Hepatocyte (in vitro differentiated cells): ENCODE measurements around the gene GON4L. TPM values are rescaled to one million over a fixed set of nuclear protein-coding genes. Genes with fewer than 3 reads are reported as not detected.
"Not testable (repeated sequence)": the region's sequence is repeated elsewhere in the genome, so short reads cannot be mapped to it uniquely, and the experiment has no call there.

ENCODE experiments used
- DNase-seq: peaks from one replicate; pipeline ENCODE4 v3.0.0-alpha.2; 2016; ENCODE audit warnings: low spot score
- H2AFZ ChIP-seq: fragments of 200-600 bp; sonication (generic); 2 replicates; pipeline ENCODE4 v1.6.0; 2016; ENCODE audit warnings: antibody characterized with exemption, mild to moderate bottlenecking
- H3K27ac ChIP-seq: fragments of 200-600 bp; sonication (generic); 2 replicates; pipeline ENCODE4 v1.5.1; 2016; ENCODE audit warnings: mild to moderate bottlenecking
- H3K27me3 ChIP-seq: fragments of 200-600 bp; sonication (generic); 2 replicates; pipeline ENCODE4 v1.6.1; 2016
- H3K36me3 ChIP-seq: fragments of 200-600 bp; sonication (generic); replicated peaks from 2 replicates; pipeline ENCODE4 v1.5.1; 2016; ENCODE audit warnings: low read depth; ENCODE audit not compliant: insufficient read depth
- H3K4me1 ChIP-seq: fragments of 200-600 bp; sonication (generic); 2 replicates; pipeline ENCODE4 v1.5.1; 2016; ENCODE audit warnings: mild to moderate bottlenecking, moderate library complexity; ENCODE audit not compliant: insufficient read depth
- H3K4me2 ChIP-seq: fragments of 200-600 bp; sonication (generic); 2 replicates; pipeline ENCODE4 v1.6.0; 2016
- H3K4me3 ChIP-seq: fragments of 200-600 bp; sonication (generic); 2 replicates; pipeline ENCODE4 v1.5.1; 2016; ENCODE audit warnings: mild to moderate bottlenecking
- H3K79me2 ChIP-seq: fragments of 200-600 bp; sonication (generic); 2 replicates; pipeline ENCODE4 v1.6.0; 2017; ENCODE audit warnings: mild to moderate bottlenecking
- H3K9me2 ChIP-seq: fragments of 200-600 bp; sonication (generic); replicated peaks from 2 replicates; pipeline ENCODE4 v1.6.0; 2017; ENCODE audit warnings: mild to moderate bottlenecking; ENCODE audit not compliant: insufficient read depth
- H3K9me3 ChIP-seq: fragments of 200-600 bp; sonication (generic); 2 replicates; pipeline ENCODE4 v1.5.1; 2016; ENCODE audit warnings: low read depth, mild to moderate bottlenecking
- H4K20me1 ChIP-seq: fragments of 200-600 bp; sonication (generic); 2 replicates; pipeline ENCODE4 v1.6.0; 2016; ENCODE audit warnings: mild to moderate bottlenecking; ENCODE audit not compliant: insufficient read depth, poor library complexity, severe bottlenecking
- CTCF ChIP-seq: fragments of 200-600 bp; sonication (generic); IDR thresholded peaks from 2 replicates; pipeline ENCODE4 v1.5.1; 2016; ENCODE audit warnings: antibody characterized with exemption, mild to moderate bottlenecking; ENCODE audit not compliant: poor library complexity
- EZH2 ChIP-seq: fragments of 200-600 bp; sonication (generic); IDR thresholded peaks from 2 replicates; pipeline ENCODE4 v1.6.1; 2016; ENCODE audit warnings: antibody characterized with exemption, mild to moderate bottlenecking, borderline replicate concordance
- EZH2phosphoT487 ChIP-seq: fragments of 200-600 bp; sonication (generic); IDR thresholded peaks from one replicate; pipeline ENCODE4 v1.6.1; 2018; ENCODE audit warnings: antibody characterized with exemption, mild to moderate bottlenecking, low read depth, moderate library complexity; ENCODE audit not compliant: unreplicated experiment, severe bottlenecking
- WGBS: methylation state at CpG from one replicate; pipeline ENCODE4 v1.1.6; 2016; ENCODE audit warnings: low lambda C conversion rate; ENCODE audit errors: missing lambda C conversion rate; 5-methylcytosine and 5-hydroxymethylcytosine counted together
- polyA plus RNA-seq: library from polyadenylated mRNA; unstranded; fragments of >200 nt; fragmentation: Nextera tagmentation; extraction: Ambion mirVana; gene quantifications from 2 replicates; pipeline ENCODE4 v1.2.1, GENCODE V29; 2016
- total RNA-seq: library from RNA; depleted of rRNA; stranded (reverse); fragments of >200 nt; gene quantifications from 2 replicates; pipeline ENCODE4 v1.2.3, GENCODE V29; 2014

GON4L gene
- total and polyA plus RNA-seq, 2 experiments from 2014 or later = 20.8 to 33.3 TPM

GRCh38 chr1:155729031-155729898 is 127.7 kb downstream of the GON4L start:
- Histone ChIP-seq H3K4me2 (no peak overlapping the region), H3K4me3 (no peak overlapping the region), H3K27ac (no peak overlapping the region), H3K9me3 (no peaks in the 10 kb centered on the region), H3K9me2 (no peaks in the 10 kb centered on the region), H4K20me1 (no peaks in the 10 kb centered on the region), H2AFZ (no peak overlapping the region), H3K36me3 (no peaks in the 10 kb centered on the region), H3K4me1 (no peaks in the 10 kb centered on the region), H3K27me3 (no peaks in the 10 kb centered on the region), H3K79me2 (no peaks in the 10 kb centered on the region)
- WGBS = 68% methylated on average over 12 of the region's 12 CpGs
- peak; percentile 84 for DNase-seq
- no peak for TF ChIP-seq EZH2phosphoT487
- TF ChIP-seq CTCF = peak; percentile 56

- H3K4me2 ChIP-seq = no peak overlapping the region
- no peak overlapping the region for H2AFZ ChIP-seq
- no peaks in the 10 kb centered on the region for H3K79me2 ChIP-seq
- H3K27me3 ChIP-seq = no peaks in the 10 kb centered on the region
- no peaks in the 10 kb centered on the region for H4K20me1 ChIP-seq
- H3K4me3 ChIP-seq = no peak overlapping the region
- H3K27ac ChIP-seq = no peak overlapping the region
- no peaks in the 10 kb centered on the region for H3K9me3 ChIP-seq
- no peak for DNase-seq
- H3K4me1 ChIP-seq = no peaks in the 10 kb centered on the region
- no peaks in the 10 kb centered on the region for H3K36me3 ChIP-seq
- TF ChIP-seq EZH2 (no peak), EZH2phosphoT487 (no peak), CTCF (no peak)
- no peaks in the 10 kb centered on the region for H3K9me2 ChIP-seq
- WGBS = 97% methylated on average over 3 of the region's 3 CpGs
Observed at GRCh38 chr1:155725142-155725541, 131.9 kb downstream of the GON4L start.

- DNase-seq = no peak
- TF ChIP-seq EZH2 = no peak
- no peak for TF ChIP-seq EZH2phosphoT487
- TF ChIP-seq CTCF = no peak
- Histone ChIP-seq H3K4me2 (no peak overlapping the region), H3K9me2 (no peaks in the 10 kb centered on the region), H3K4me3 (no peak overlapping the region), H4K20me1 (no peaks in the 10 kb centered on the region), H3K79me2 (no peaks in the 10 kb centered on the region), H3K27ac (no peak overlapping the region), H3K4me1 (no peaks in the 10 kb centered on the region), H3K9me3 (no peaks in the 10 kb centered on the region), H2AFZ (no peak overlapping the region), H3K27me3 (no peaks in the 10 kb centered on the region), H3K36me3 (no peaks in the 10 kb centered on the region)
- 95% methylated on average over 4 of the region's 4 CpGs for WGBS
Observed at GRCh38 chr1:155719703-155720102, 137.3 kb downstream of the GON4L start.

- H3K9me2 ChIP-seq, H3K4me1 ChIP-seq, H3K36me3 ChIP-seq, H3K27ac ChIP-seq, H2AFZ ChIP-seq, H3K9me3 ChIP-seq, H3K27me3 ChIP-seq, H4K20me1 ChIP-seq, DNase-seq, H3K4me3 ChIP-seq, H3K4me2 ChIP-seq, H3K79me2 ChIP-seq: not testable (repeated sequence)
- 97% methylated on average over 6 of the region's 6 CpGs for WGBS
Observed at GRCh38 chr1:155718524-155719115, 138.4 kb downstream of the GON4L start.
